T-helper 2 cell treated with Interferon-gamma antibody and Interleukin-4, amounts not matched to agents 100 ng/mL and 5 ng/mL, for 36 hours (primary cell): ENCODE data around the gene SELENOP. TPM values are rescaled to one million over a fixed set of nuclear protein-coding genes. Genes with fewer than 3 reads are reported as not detected.

Experiments
- total RNA-seq: library from RNA; stranded (reverse); gene quantifications from 2 replicates; pipeline ENCODE4 v1.2.3, GENCODE V29; 2022

Gene SELENOP
- total RNA-seq, 1 donor from 2014 or later, result 0.07 TPM

Other genes starting within 250 kb of the SELENOP start
- gene CCDC152, start 55.1 kb downstream of the SELENOP start, total RNA-seq, result 6.3 TPM in 2 replicates
- 26.2 and 26.6 TPM in 2 replicates for gene ANXA2R, start 228.4 kb upstream of the SELENOP start, total RNA-seq